HepG2 (cell line): ENCODE results near the gene IRF2BPL.

Experiments
- CTCF ChIP-seq: sonication (generic); formaldehyde crosslinking; IDR thresholded peaks from 2 replicates; pipeline ENCODE4 v1.5.0; 2020; ENCODE audit warnings: mild to moderate bottlenecking, missing genetic modification reagents, moderate library complexity
- POLR2A ChIP-seq, 2 experiments: IDR thresholded peaks; 2 replicates each; pipeline ENCODE4 v1.6.1; 2011; ENCODE audit warnings: low read depth in 2 of 2, low read length in 2 of 2, mild to moderate bottlenecking in 1 of 2, moderate library complexity in 1 of 2; ENCODE audit not compliant: insufficient read depth in 1 of 2
- RAD21 ChIP-seq: fragments of 450-650 bp; formaldehyde crosslinking; IDR thresholded peaks from 2 replicates; pipeline ENCODE4 v1.5.0; 2020; ENCODE audit warnings: mild to moderate bottlenecking
- RNF219 ChIP-seq: sonication (generic); formaldehyde crosslinking; IDR thresholded peaks from 2 replicates; pipeline ENCODE4 v1.5.0; 2020; ENCODE audit warnings: mild to moderate bottlenecking, missing genetic modification reagents
- USF2 ChIP-seq, 2 experiments: sonication (generic) in 1 of 2; formaldehyde crosslinking in 1 of 2; IDR thresholded peaks; 2 replicates each; pipeline versions ENCODE4 v1.5.1 to v1.6.1; 2011 to 2020; ENCODE audit warnings: borderline replicate concordance in 1 of 2, low read depth in 1 of 2, low read length in 1 of 2, mild to moderate bottlenecking in 1 of 2, missing genetic modification reagents in 1 of 2, moderate library complexity in 1 of 2
- ZNF609 ChIP-seq: sonication (generic); formaldehyde crosslinking; IDR thresholded peaks from 2 replicates; pipeline ENCODE4 v1.4.0; 2020; ENCODE audit warnings: mild to moderate bottlenecking, missing genetic modification reagents, borderline replicate concordance
- ZNF792 ChIP-seq: IDR thresholded peaks from 2 replicates; pipeline ENCODE4 v1.6.1; 2016

- TF ChIP-seq RNF219 (CRISPR knock-in tag): no peak
- no peak for TF ChIP-seq RAD21 (CRISPR knock-in tag)
- TF ChIP-seq POLR2A (IDR thresholded peaks at IDR 0.05; ENCODE audit: insufficient read depth in 1 of 2, low read depth in 2 of 2, low read length in 2 of 2): no peak
- TF ChIP-seq CTCF: no peak
- no peak for TF ChIP-seq ZNF609
- no peak for TF ChIP-seq ZNF792 (CRISPR knock-in tag)
- TF ChIP-seq USF2 (IDR thresholded peaks at IDR 0.05; ENCODE audit: low read depth, low read length): no peak
- no peak for TF ChIP-seq USF2 (CRISPR knock-in tag; IDR thresholded peaks at IDR 0.05; ENCODE audit: borderline replicate concordance)
Measured at GRCh38 chr14:77035267-77035666, 6.8 kb upstream of the IRF2BPL start.
